ENCODE data around the gene ICA1.

DNA sequence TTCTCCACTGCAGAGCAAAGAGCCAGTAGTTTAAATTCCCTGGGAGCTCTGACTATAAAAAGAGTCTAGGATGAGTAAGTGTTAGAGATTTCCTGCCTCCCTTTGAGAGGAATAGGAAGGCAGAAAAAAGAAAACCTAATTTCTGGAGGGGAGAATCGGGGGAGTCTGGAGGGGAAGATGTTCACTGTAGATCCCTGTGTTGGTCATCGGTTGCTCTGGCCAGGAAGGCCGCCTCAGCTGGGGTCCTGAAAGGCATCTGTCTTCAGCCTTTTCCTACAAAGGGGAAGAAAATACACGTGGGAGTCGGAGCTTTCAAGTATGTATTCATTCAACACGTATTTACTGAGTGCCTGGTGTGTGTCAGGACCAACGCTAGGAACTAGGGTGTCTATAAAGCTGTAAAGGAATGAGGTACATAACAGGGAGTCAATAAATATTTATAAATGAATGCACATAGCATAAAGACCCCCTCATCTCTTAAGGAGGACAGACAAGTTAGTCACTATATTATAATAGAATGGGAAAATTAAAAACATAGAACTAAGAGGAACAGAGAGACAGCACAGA, 101.1 kb downstream of the ICA1 start:
- no peak for TF ChIP-seq POLR2AphosphoS5 (IDR thresholded peaks at IDR 0.05)
- TF ChIP-seq POLR2A (IDR thresholded peaks at IDR 0.05), result no peak

Measured in stomach (tissue), 4 donors.